PC-9 (cell line): ENCODE results near the gene ZNF528. TPM values are rescaled to one million over a fixed set of nuclear protein-coding genes. Genes with fewer than 3 reads are reported as not detected.

Experiments used
- BruUV-seq: library from RNA; stranded (reverse); fragments of 400-500 nt; replicated peaks from 2 replicates; lab custom pipeline; 2021; lab: Mats Ljungman, UMichigan
- CTCF ChIA-PET: fragments of 300-600 bp; sonication (Branson Sonifier 250); formaldehyde crosslinking; loops from one replicate; lab custom pipeline; 2022; ENCODE audit warnings: antibody characterized with exemption; lab: Charles Lee
- POLR2A ChIA-PET: fragments of 300-600 bp; sonication (Branson Sonifier 250); formaldehyde crosslinking; loops from one replicate; lab custom pipeline; 2022; ENCODE audit warnings: antibody characterized with exemption; ENCODE audit not compliant: unreplicated experiment; lab: Charles Lee
- DNase-seq, 2 experiments: peaks; one replicate each; pipeline versions ENCODE4 v3.0.0 to v3.0.0-alpha.2; 2015 to 2022; ENCODE audit warnings: mixed read lengths in 1 of 2
- H2AFZ ChIP-seq: fragments of 200-600 bp; sonication (generic); 2 replicates; pipeline ENCODE4 v1.8.1; 2017; ENCODE audit warnings: antibody characterized with exemption
- H3F3A ChIP-seq: fragments of 200-600 bp; sonication (generic); 2 replicates; pipeline ENCODE4 v1.8.1; 2017; ENCODE audit warnings: antibody characterized with exemption, mild to moderate bottlenecking, low read depth; ENCODE audit not compliant: insufficient read depth
- H3K27ac ChIP-seq: fragments of 200-600 bp; sonication (generic); 2 replicates; pipeline ENCODE4 v1.6.1; 2016; ENCODE audit warnings: mixed run types
- H3K27me3 ChIP-seq: fragments of 200-600 bp; sonication (generic); 2 replicates; pipeline ENCODE4 v1.6.1; 2016; ENCODE audit warnings: low read depth, mixed run types; ENCODE audit not compliant: insufficient read depth
- H3K36me3 ChIP-seq: fragments of 200-600 bp; sonication (generic); 2 replicates; pipeline ENCODE4 v1.6.1; 2016; ENCODE audit warnings: low read depth, mixed run types
- H3K4me1 ChIP-seq: fragments of 200-600 bp; sonication (generic); replicated peaks from 2 replicates; pipeline ENCODE4 v1.6.1; 2016; ENCODE audit warnings: mixed run types; ENCODE audit not compliant: insufficient read depth
- H3K4me2 ChIP-seq: fragments of 200-600 bp; sonication (generic); 2 replicates; pipeline ENCODE4 v1.6.1; 2017; ENCODE audit warnings: mixed run types
- H3K4me3 ChIP-seq: fragments of 200-600 bp; sonication (generic); 2 replicates; pipeline ENCODE4 v1.6.1; 2016; ENCODE audit warnings: mixed run types
- H3K79me2 ChIP-seq: fragments of 200-600 bp; sonication (generic); 2 replicates; pipeline ENCODE4 v1.6.1; 2017; ENCODE audit warnings: low read depth, mixed run types
- H3K9me2 ChIP-seq: fragments of 200-600 bp; sonication (generic); 2 replicates; pipeline ENCODE4 v1.8.1; 2017; ENCODE audit warnings: mild to moderate bottlenecking; ENCODE audit not compliant: insufficient read depth
- H3K9me3 ChIP-seq: fragments of 200-600 bp; sonication (generic); 2 replicates; pipeline ENCODE4 v1.8.1; 2016; ENCODE audit warnings: low read depth; ENCODE audit not compliant: insufficient read depth
- H4K20me1 ChIP-seq: fragments of 200-600 bp; sonication (generic); 2 replicates; pipeline ENCODE4 v1.8.1; 2017; ENCODE audit not compliant: insufficient read depth
- CTCF ChIP-seq: fragments of 200-600 bp; sonication (generic); conservative IDR thresholded peaks from 2 replicates; pipeline ENCODE4 v1.6.1; 2017; ENCODE audit warnings: mixed run types, antibody characterized with exemption, mild to moderate bottlenecking, moderate library complexity
- EZH2 ChIP-seq: fragments of 200-600 bp; sonication (generic); IDR thresholded peaks from 2 replicates; pipeline ENCODE4 v1.8.0; 2017; ENCODE audit warnings: antibody characterized with exemption, low read depth
- intact Hi-C: fragments of 100-400 bp; cut with micrococcal nuclease; formaldehyde crosslinking; loops from one replicate; pipeline ENCODE4 v1.10.0; 2022; ENCODE audit not compliant: unreplicated experiment
- total RNA-seq: library from RNA; stranded (reverse); gene quantifications from 2 replicates; pipeline ENCODE4 v1.2.3, GENCODE V29; 2021

ZNF528 gene
- total RNA-seq, 1 experiment from 2014 or later, result 32.6 TPM

- Histone ChIP-seq H3K79me2 (peaks cover 9% of the 10 kb centered on the region; the same call in 1 of the 2 replicates), H3K4me3 (peak within 1 kb of the TSS; percentile 78), H3K9me3 (peaks cover 47% of the 10 kb centered on the region), H3K36me3 (peaks cover 12% of the 10 kb centered on the region; the same call in 1 of the 2 replicates), H3F3A (no peaks in the 10 kb centered on the region), H3K27ac (peak within 1 kb of the TSS; percentile 67), H4K20me1 (no peaks in the 10 kb centered on the region), H3K4me2 (peak within 1 kb of the TSS; percentile 79), H3K9me2 (no peaks in the 10 kb centered on the region), H3K27me3 (no peaks in the 10 kb centered on the region), H2AFZ (peak within 1 kb of the TSS; percentile 99), H3K4me1 (0 out of 2 replicates have a peak, but pooled peaks cover 8% of the 10 kb centered on the region)
- ChIA-PET POLR2A (interaction anchor here (0.7 kb wide), 3 partner anchors 45 to 1409 kb away, joined by 4 to 8 read pairs (median 4); partner anchors contain the start of gene ZNF816), CTCF (interaction anchor here (0.9 kb wide), 1 partner anchor 121 kb away, joined by 4 read pairs; no protein-coding TSS in a partner anchor)
- TSS peak; percentile 89 for BruUV-seq
- intact Hi-C loops, result loop anchor here (1.0 to 5.0 kb wide), 2 partner anchors 72 to 102 kb away; partner anchors contain the start of genes ZNF480 and ZNF766
- no peak for TF ChIP-seq EZH2
- peak; percentile 78 to 95 for DNase-seq
Observed at GRCh38 chr19:52369559-52370340, 27.9 kb upstream of the ZNF528 start, which contains the start of gene ZNF880. Gene ZNF880 (plus strand): TSS chr19:52369923. CDS start chr19:52369966, 43 bp downstream.

GRCh38 chr19:52370341-52370710, 27.3 kb upstream of the ZNF528 start:
- Histone ChIP-seq H3K27me3 (no peaks in the 10 kb centered on the region), H3K9me3 (peaks cover 43% of the 10 kb centered on the region), H3F3A (no peaks in the 10 kb centered on the region), H3K4me1 (0 out of 2 replicates have a peak, but pooled peaks cover 8% of the 10 kb centered on the region), H2AFZ (peak overlapping the region; percentile 99), H4K20me1 (no peaks in the 10 kb centered on the region), H3K79me2 (peaks cover 9% of the 10 kb centered on the region; the same call in 1 of the 2 replicates), H3K4me2 (peak overlapping the region; percentile 79), H3K4me3 (peak overlapping the region; percentile 78), H3K27ac (peak overlapping the region; percentile 67), H3K36me3 (peaks cover 14% of the 10 kb centered on the region; the same call in 1 of the 2 replicates), H3K9me2 (no peaks in the 10 kb centered on the region)
- no peak for DNase-seq
- BruUV-seq, result no TSS peak
- TF ChIP-seq CTCF (no peak), EZH2 (no peak)
- intact Hi-C loops, result no loop called here
- CTCF ChIA-PET, result interaction anchor here (0.9 kb wide), 1 partner anchor 122 kb away, joined by 4 read pairs; no protein-coding TSS in a partner anchor
- POLR2A ChIA-PET, result no interaction called here

- H3K9me2 ChIP-seq, result no peaks in the 10 kb centered on the region
- no peaks in the 10 kb centered on the region for H3K27me3 ChIP-seq
- H3K79me2 ChIP-seq, result no peaks in the 10 kb centered on the region
- no peak overlapping the region for H3K4me3 ChIP-seq
- no peak overlapping the region for H2AFZ ChIP-seq
- no TSS peak for BruUV-seq
- no peaks in the 10 kb centered on the region for H3K36me3 ChIP-seq
- CTCF ChIA-PET, result no interaction called here
- peaks cover 30% of the 10 kb centered on the region for H3K9me3 ChIP-seq
- TF ChIP-seq EZH2 (no peak), CTCF (no peak)
- no peak overlapping the region for H3K27ac ChIP-seq
- intact Hi-C loops, result no loop called here
- H4K20me1 ChIP-seq, result no peaks in the 10 kb centered on the region
- H3K4me1 ChIP-seq, result no peaks in the 10 kb centered on the region
- no peak overlapping the region for H3K4me2 ChIP-seq
- no peaks in the 10 kb centered on the region for H3F3A ChIP-seq
- DNase-seq, result no peak
- POLR2A ChIA-PET, result no interaction called here
Observed at GRCh38 chr19:52391135-52391534, 6.5 kb upstream of the ZNF528 start.
